ENCODE data around the gene FSTL4. TPM values are rescaled to one million over a fixed set of nuclear protein-coding genes. Genes with fewer than 3 reads are reported as not detected.

FSTL4 gene
- total RNA-seq, 2 experiments from 2014 or later: not detected

- TF ChIP-seq EZH2phosphoT487 (IDR thresholded peaks at IDR 0.05; ENCODE audit: borderline replicate concordance, low read depth, low read length) (no peak), CTCF (conservative IDR thresholded peaks at IDR 0.05; ENCODE audit: low read length) (no peak)
- Histone ChIP-seq H3K4me1 (ENCODE audit: insufficient read depth, low read length, poor library complexity, severe bottlenecking) (no peaks in the 10 kb centered on the region), H3K4me2 (ENCODE audit: low read length) (no peak overlapping the region), H3K36me3 (ENCODE audit: insufficient read depth, low read length) (no peaks in the 10 kb centered on the region), H2AFZ (ENCODE audit: low read length) (no peak overlapping the region), H3K27ac (ENCODE audit: low read depth, low read length, poor library complexity, severe bottlenecking) (no peak overlapping the region), H3K9me2 (ENCODE audit: insufficient read depth, low read length) (no peaks in the 10 kb centered on the region), H4K20me1 (ENCODE audit: insufficient read depth, low read length) (no peaks in the 10 kb centered on the region), H3K9me3 (ENCODE audit: low read length) (no peaks in the 10 kb centered on the region), H3K79me2 (ENCODE audit: insufficient read depth, low read depth, low read length) (no peaks in the 10 kb centered on the region), H3K4me3 (ENCODE audit: low read depth, low read length, poor library complexity, severe bottlenecking) (no peak overlapping the region)
- ChIA-PET CTCF (ENCODE audit: unreplicated experiment) (no interaction called here), POLR2A (interaction anchor here (0.9 kb wide), 1 partner anchor 13 kb away, joined by 4 read pairs; no protein-coding TSS in a partner anchor)
- DNase-seq (ENCODE audit: low spot score): no peak
- intact Hi-C loops (cut with micrococcal nuclease; ENCODE audit: unreplicated experiment): no loop called here
- no TSS peak for BruUV-seq (replicated peaks)
These were observed 244.4 kb downstream of the FSTL4 start for GRCh38 chr5:133367984-133368383.

GRCh38 chr5:133367071-133367786 is 245.1 kb downstream of the FSTL4 start:
- intact Hi-C loops (cut with micrococcal nuclease; ENCODE audit: unreplicated experiment): no loop called here
- Histone ChIP-seq H3K9me2 (ENCODE audit: insufficient read depth, low read length) (no peaks in the 10 kb centered on the region), H3K79me2 (ENCODE audit: insufficient read depth, low read depth, low read length) (no peaks in the 10 kb centered on the region), H3K4me1 (ENCODE audit: insufficient read depth, low read length, poor library complexity, severe bottlenecking) (no peaks in the 10 kb centered on the region), H3K36me3 (ENCODE audit: insufficient read depth, low read length) (no peaks in the 10 kb centered on the region), H3K4me3 (ENCODE audit: low read depth, low read length, poor library complexity, severe bottlenecking) (no peak overlapping the region), H3K27ac (ENCODE audit: low read depth, low read length, poor library complexity, severe bottlenecking) (no peak overlapping the region), H4K20me1 (ENCODE audit: insufficient read depth, low read length) (no peaks in the 10 kb centered on the region), H2AFZ (ENCODE audit: low read length) (no peak overlapping the region), H3K4me2 (ENCODE audit: low read length) (no peak overlapping the region), H3K9me3 (ENCODE audit: low read length) (no peaks in the 10 kb centered on the region)
- ChIA-PET POLR2A (interaction anchor here (0.6 to 0.9 kb wide), 2 partner anchors 12 to 287 kb away, joined by 3 to 4 read pairs; no protein-coding TSS in a partner anchor), CTCF (ENCODE audit: unreplicated experiment) (no interaction called here)
- BruUV-seq (replicated peaks): no TSS peak
- DNase-seq (ENCODE audit: low spot score): no peak
- no peak for TF ChIP-seq CTCF (conservative IDR thresholded peaks at IDR 0.05; ENCODE audit: low read length)
- TF ChIP-seq EZH2phosphoT487 (IDR thresholded peaks at IDR 0.05; ENCODE audit: borderline replicate concordance, low read depth, low read length): no peak

GRCh38 chr5:133366438-133366837 is 245.9 kb downstream of the FSTL4 start:
- ChIA-PET POLR2A (interaction anchor here (0.6 kb wide), 1 partner anchor 286 kb away, joined by 3 read pairs; no protein-coding TSS in a partner anchor), CTCF (ENCODE audit: unreplicated experiment) (no interaction called here)
- Histone ChIP-seq H3K4me2 (ENCODE audit: low read length) (no peak overlapping the region), H3K9me3 (ENCODE audit: low read length) (no peaks in the 10 kb centered on the region), H3K27ac (ENCODE audit: low read depth, low read length, poor library complexity, severe bottlenecking) (no peak overlapping the region), H3K79me2 (ENCODE audit: insufficient read depth, low read depth, low read length) (no peaks in the 10 kb centered on the region), H3K4me3 (ENCODE audit: low read depth, low read length, poor library complexity, severe bottlenecking) (no peak overlapping the region), H3K36me3 (ENCODE audit: insufficient read depth, low read length) (no peaks in the 10 kb centered on the region), H2AFZ (ENCODE audit: low read length) (no peak overlapping the region), H3K4me1 (ENCODE audit: insufficient read depth, low read length, poor library complexity, severe bottlenecking) (no peaks in the 10 kb centered on the region), H4K20me1 (ENCODE audit: insufficient read depth, low read length) (no peaks in the 10 kb centered on the region), H3K9me2 (ENCODE audit: insufficient read depth, low read length) (no peaks in the 10 kb centered on the region)
- intact Hi-C loops (cut with micrococcal nuclease; ENCODE audit: unreplicated experiment): no loop called here
- no TSS peak for BruUV-seq (replicated peaks)
- DNase-seq (ENCODE audit: low spot score): no peak
- no peak for TF ChIP-seq EZH2phosphoT487 (IDR thresholded peaks at IDR 0.05; ENCODE audit: borderline replicate concordance, low read depth, low read length)
- no peak for TF ChIP-seq CTCF (conservative IDR thresholded peaks at IDR 0.05; ENCODE audit: low read length)
